H1 (cell line): ENCODE data around the gene SLC27A1. TPM values are rescaled to one million over a fixed set of nuclear protein-coding genes. Genes with fewer than 3 reads are reported as not detected.

ENCODE experiments used
- CTCF ChIA-PET: fragments of 300-600 bp; sonication (Branson Sonifier 250); formaldehyde crosslinking; loops from one replicate; lab custom pipeline; 2021; ENCODE audit not compliant: partially characterized antibody; lab: Charles Lee
- POLR2A ChIA-PET: fragments of 300-600 bp; sonication (Branson Sonifier 250); formaldehyde crosslinking; loops from one replicate; lab custom pipeline; 2021; ENCODE audit warnings: inconsistent platforms; ENCODE audit not compliant: partially characterized antibody; lab: Charles Lee
- DNase-seq, 2 experiments: peaks; one replicate each; pipeline versions ENCODE4 v3.0.0 to v3.0.0-alpha.2; 2010 to 2022; ENCODE audit warnings: low spot score in 2 of 2, low read depth in 1 of 2, mixed read lengths in 1 of 2
- FAIRE-seq: peaks from 2 replicates; lab custom pipeline; 2011; peaks lifted over from hg19 to GRCh38; lab: Jason Lieb, UNC
- H2AFZ ChIP-seq: 2 replicates; pipeline ENCODE4 v1.8.1; 2012; ENCODE audit warnings: low read length, inconsistent platforms
- H2AK5ac ChIP-seq: 2 replicates; pipeline ENCODE4 v1.6.1; 2013; ENCODE audit warnings: low read depth, low read length
- H2BK120ac ChIP-seq: replicated peaks from 2 replicates; pipeline ENCODE3; 2013; ENCODE audit warnings: low read depth, low read length, inconsistent platforms
- H2BK12ac ChIP-seq: 2 replicates; pipeline ENCODE4 v1.6.1; 2013; ENCODE audit warnings: low read depth, low read length
- H2BK15ac ChIP-seq: 2 replicates; pipeline ENCODE4 v1.6.1; 2013; ENCODE audit warnings: low read length
- H2BK20ac ChIP-seq: 2 replicates; pipeline ENCODE4 v1.6.1; 2013; ENCODE audit warnings: low read length
- H2BK5ac ChIP-seq: 2 replicates; pipeline ENCODE4 v1.6.1; 2013; ENCODE audit warnings: low read depth, low read length
- H3K14ac ChIP-seq: 2 replicates; pipeline ENCODE4 v1.6.1; 2013; ENCODE audit warnings: inconsistent platforms; ENCODE audit not compliant: insufficient read length
- H3K18ac ChIP-seq: 2 replicates; pipeline ENCODE4 v1.6.1; 2013; ENCODE audit warnings: low read length; ENCODE audit errors: extremely low read depth
- H3K23ac ChIP-seq: 2 replicates; pipeline ENCODE4 v1.6.1; 2013; ENCODE audit warnings: inconsistent platforms; ENCODE audit not compliant: insufficient read length
- H3K23me2 ChIP-seq: 2 replicates; pipeline ENCODE4 v1.6.1; 2013; ENCODE audit warnings: low read depth, low read length
- H3K27ac ChIP-seq: 2 replicates; pipeline ENCODE4 v1.6.1; 2011; ENCODE audit warnings: low read depth, low read length, inconsistent platforms
- H3K27me3 ChIP-seq, 4 experiments: replicated peaks in 1 of 4; 1 replicate in 1 of 4; 2 replicates in 3 of 4; pipeline versions ENCODE4 v1.6.1 to v1.8.1; 2011 to 2013; ENCODE audit warnings: low read length in 3 of 4, mild to moderate bottlenecking in 3 of 4, inconsistent platforms in 2 of 4, mixed read lengths in 2 of 4, moderate library complexity in 1 of 4; ENCODE audit not compliant: control insufficient read depth in 3 of 4, insufficient read depth in 3 of 4; ENCODE audit errors: extremely low read depth in 1 of 4
- H3K36me3 ChIP-seq, 4 experiments: 2 replicates each; pipeline versions ENCODE4 v1.6.1 to v1.8.1; 2011 to 2013; ENCODE audit warnings: mild to moderate bottlenecking in 4 of 4, low read length in 3 of 4, moderate library complexity in 2 of 4, control low read depth in 1 of 4, inconsistent platforms in 1 of 4; ENCODE audit not compliant: insufficient read depth in 4 of 4, control insufficient read depth in 2 of 4
- H3K4ac ChIP-seq: replicated peaks from 2 replicates; pipeline ENCODE3; 2013; ENCODE audit warnings: low read length, low read depth, mixed read lengths, inconsistent platforms; ENCODE audit not compliant: insufficient read length
- H3K4me1 ChIP-seq, 4 experiments: replicated peaks in 1 of 4; 1 replicate in 1 of 4; 2 replicates in 3 of 4; pipeline versions ENCODE4 v1.6.1 to v1.8.1; 2011 to 2013; ENCODE audit warnings: low read length in 3 of 4, inconsistent platforms in 2 of 4, mixed read lengths in 1 of 4; ENCODE audit not compliant: insufficient read depth in 4 of 4, control insufficient read depth in 3 of 4
- H3K4me2 ChIP-seq, 2 experiments: 2 replicates each; pipeline versions ENCODE4 v1.6.1 to v1.8.1; 2011 to 2013; ENCODE audit warnings: low read depth in 2 of 2, low read length in 2 of 2, control low read depth in 1 of 2, inconsistent platforms in 1 of 2, mild to moderate bottlenecking in 1 of 2; ENCODE audit not compliant: insufficient read depth in 1 of 2
- H3K4me3 ChIP-seq, 4 experiments: fragments of 200-600, 300-600 bp in 1 of 4; sonication (generic), shearing (Covaris generic), sonication (Bioruptor Twin) in 1 of 4; 2 replicates each; pipeline versions ENCODE4 v1.5.1 to v1.8.1; 2011 to 2016; ENCODE audit warnings: low read length in 4 of 4, low read depth in 3 of 4, control low read depth in 2 of 4, inconsistent platforms in 2 of 4, mild to moderate bottlenecking in 2 of 4, mixed read lengths in 1 of 4, moderate library complexity in 1 of 4; ENCODE audit not compliant: insufficient read depth in 2 of 4; ENCODE audit errors: extremely low read depth in 1 of 4
- H3K56ac ChIP-seq: replicated peaks from 2 replicates; pipeline ENCODE3; 2013; ENCODE audit warnings: low read depth, mild to moderate bottlenecking, mixed read lengths, low read length, inconsistent platforms; ENCODE audit not compliant: insufficient read length
- H3K79me1 ChIP-seq: 2 replicates; pipeline ENCODE4 v1.6.1; 2013; ENCODE audit warnings: low read depth, low read length, control low read depth
- H3K79me2 ChIP-seq, 2 experiments: 2 replicates each; pipeline versions ENCODE4 v1.6.1 to v1.8.1; 2012 to 2013; ENCODE audit warnings: low read length in 2 of 2, mild to moderate bottlenecking in 2 of 2, inconsistent platforms in 1 of 2; ENCODE audit not compliant: insufficient read depth in 2 of 2, control insufficient read depth in 1 of 2
- H3K9ac ChIP-seq, 4 experiments: replicated peaks in 1 of 4; 1 replicate in 1 of 4; 2 replicates in 3 of 4; pipeline versions ENCODE4 v1.6.1 to v1.8.1; 2011 to 2013; ENCODE audit warnings: low read depth in 3 of 4, low read length in 3 of 4, control low read depth in 2 of 4, mild to moderate bottlenecking in 2 of 4, moderate library complexity in 2 of 4, inconsistent platforms in 1 of 4; ENCODE audit errors: extremely low read depth in 1 of 4
- H3K9me3 ChIP-seq, 2 experiments: 2 replicates each; pipeline versions ENCODE4 v1.6.1 to v1.8.1; 2012 to 2013; ENCODE audit warnings: mild to moderate bottlenecking in 2 of 2, moderate library complexity in 2 of 2, control low read depth in 1 of 2, inconsistent platforms in 1 of 2, low read depth in 1 of 2, low read length in 1 of 2, mixed read lengths in 1 of 2; ENCODE audit not compliant: insufficient read depth in 2 of 2
- H4K20me1 ChIP-seq, 2 experiments: replicated peaks in 1 of 2; 2 replicates each; pipeline versions ENCODE3 to v1.8.1; 2011 to 2013; ENCODE audit warnings: inconsistent platforms in 2 of 2, low read length in 2 of 2, mild to moderate bottlenecking in 1 of 2; ENCODE audit not compliant: insufficient read depth in 2 of 2, control insufficient read depth in 1 of 2
- H4K5ac ChIP-seq: 2 replicates; pipeline ENCODE4 v1.6.1; 2013; ENCODE audit warnings: low read length, low read depth, mixed read lengths, inconsistent platforms; ENCODE audit not compliant: insufficient read length
- H4K8ac ChIP-seq: 2 replicates; pipeline ENCODE4 v1.8.0; 2013; ENCODE audit warnings: mild to moderate bottlenecking, moderate library complexity, low read length, inconsistent platforms; ENCODE audit not compliant: insufficient read depth; ENCODE audit errors: extremely low read depth
- H4K91ac ChIP-seq: replicated peaks from 2 replicates; pipeline ENCODE3; 2013; ENCODE audit warnings: low read length, mixed read lengths, inconsistent platforms; ENCODE audit not compliant: insufficient read length
- POLR2AphosphoS5 ChIP-seq: IDR thresholded peaks from 2 replicates; pipeline ENCODE4 v1.6.1; 2011; ENCODE audit warnings: low read depth, low read length
- SAP30 ChIP-seq: fragments of 300-600 bp; sonication (generic); IDR thresholded peaks from 2 replicates; pipeline ENCODE4 v1.7.1; 2012; ENCODE audit warnings: low read length, moderate library complexity, mild to moderate bottlenecking, inconsistent platforms; ENCODE audit not compliant: insufficient read depth, insufficient replicate concordance
- WGBS, 2 experiments: shearing (Covaris generic) in 1 of 2; methylation state at CpG; one replicate each; pipeline versions ENCODE4 v1.1.6 to v1.1.7; 2013 to 2015; ENCODE audit warnings: low lambda C conversion rate in 2 of 2, mixed read lengths in 2 of 2, inconsistent platforms in 1 of 2, low coverage in 1 of 2, missing lambda C conversion rate in 1 of 2; ENCODE audit not compliant: insufficient replicate concordance in 2 of 2, insufficient coverage in 1 of 2, insufficient read length in 1 of 2; ENCODE audit errors: extremely low coverage in 1 of 2, missing lambda C conversion rate in 1 of 2; 5-methylcytosine and 5-hydroxymethylcytosine counted together
- polyA plus RNA-seq, 7 experiments: library from polyadenylated mRNA; depleted of rRNA in 3 of 7; stranded (reverse) in 5 of 7; unstranded in 2 of 7; fragments of >200 nt in 5 of 7; fragments of 200-250 nt in 2 of 7; gene quantifications; 1 replicate in 5 of 7; 2 replicates in 1 of 7; 4 replicates in 1 of 7; pipeline versions ENCODE4 v1.2.1 to v1.2.3, GENCODE V29; 2011 to 2013; ENCODE audit warnings: missing spikeins in 2 of 7, mixed read lengths in 2 of 7
- total RNA-seq: library from RNA; stranded (reverse); fragmentation: NEBNext Ultra II Directional; extraction: Animal tissue kit (Norgen Biotek cat#: 25700); gene quantifications from 2 replicates; pipeline ENCODE4 v1.2.1, GENCODE V29; 2021

SLC27A1 gene
- total and polyA plus RNA-seq, 2 of the 8 experiments (the other 6 are each of a cell fraction or from before 2014, with no cell fraction given): 7.5 to 9.1 TPM

DNA sequence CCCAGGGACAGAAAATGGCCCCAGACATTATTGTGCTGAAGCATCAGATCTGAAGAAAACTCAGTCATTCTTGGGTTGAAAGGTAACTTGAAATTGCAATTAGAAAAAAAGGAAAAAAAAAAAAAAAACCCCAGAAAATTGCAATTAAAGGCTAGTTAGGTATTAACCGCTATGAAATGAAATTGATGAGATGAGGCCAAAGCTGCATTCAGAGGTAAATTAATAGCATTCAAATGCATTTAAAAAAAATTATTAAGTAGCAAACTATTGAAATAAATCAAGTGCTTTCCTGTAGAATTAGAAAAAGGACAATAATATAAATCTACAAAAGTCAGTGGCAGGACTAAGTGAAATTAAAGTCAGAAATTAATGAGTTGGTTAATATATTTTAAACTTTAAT, 47.6 kb downstream of the SLC27A1 start:
- no peak overlapping the region for H4K8ac ChIP-seq
- no peaks in the 10 kb centered on the region; a peak in 1 of 7 replicates for H3K27me3 ChIP-seq
- ChIA-PET POLR2A (interaction anchor here (0.7 to 2.1 kb wide), 3 partner anchors 11 to 239 kb away, joined by 3 to 5 read pairs (median 3); no protein-coding TSS in a partner anchor), CTCF (interaction anchor here (0.7 to 2.2 kb wide), 2 partner anchors 21 kb away, joined by 3 to 7 read pairs; no protein-coding TSS in a partner anchor)
- H3K9me3 ChIP-seq: peaks cover 8% of the 10 kb centered on the region in 2 experiments
- H4K20me1 ChIP-seq: peaks cover 0 to 2% of the 10 kb centered on the region in 2 experiments
- H2BK5ac ChIP-seq: no peak overlapping the region
- H2AFZ ChIP-seq: no peak overlapping the region
- H2BK120ac ChIP-seq: no peak overlapping the region
- no peak for FAIRE-seq
- H2BK12ac ChIP-seq: no peak overlapping the region
- no peak overlapping the region for H3K9ac ChIP-seq
- no peak overlapping the region for H2AK5ac ChIP-seq
- peaks cover 0 to under 1% (median 0%) of the 10 kb centered on the region in 4 experiments; a peak in 1 of 7 replicates for H3K4me1 ChIP-seq
- H3K18ac ChIP-seq: no peak overlapping the region
- 91% methylated on average over 1 of the region's 1 CpG; no CpG with 5 or more reads in 1 of the 2 experiments for WGBS, 2 experiments
- no peaks in the 10 kb centered on the region for H3K79me1 ChIP-seq
- H3K36me3 ChIP-seq: peaks cover 6 to 19% (median 9%) of the 10 kb centered on the region in 4 experiments; a peak in 5 of 8 replicates
- no peak overlapping the region for H4K91ac ChIP-seq
- H3K23me2 ChIP-seq: no peaks in the 10 kb centered on the region
- DNase-seq: no peak
- H2BK15ac ChIP-seq: no peak overlapping the region
- no peak overlapping the region for H3K23ac ChIP-seq
- no peak overlapping the region for H3K56ac ChIP-seq
- H3K14ac ChIP-seq: no peak overlapping the region
- no peak overlapping the region for H3K4me3 ChIP-seq
- no peak overlapping the region for H3K27ac ChIP-seq
- no peak overlapping the region for H3K4me2 ChIP-seq
- no peak overlapping the region for H2BK20ac ChIP-seq
- H4K5ac ChIP-seq: no peak overlapping the region
- H3K79me2 ChIP-seq: no peaks in the 10 kb centered on the region; a peak in 1 of 4 replicates
- no peak overlapping the region for H3K4ac ChIP-seq
- no peak for TF ChIP-seq SAP30
- no peak for TF ChIP-seq POLR2AphosphoS5
